Left ventricle myocardium inferior (tissue), 1 donor: ENCODE measurements around the gene SMARCC1. TPM values are rescaled to one million over a fixed set of nuclear protein-coding genes. Genes with fewer than 3 reads are reported as not detected.

Experiments
- DNase-seq: peaks from one replicate; pipeline ENCODE4 v3.0.0-alpha.2; 2020
- H3K27ac ChIP-seq: fragments of 200-600 bp; replicated peaks from 2 replicates; pipeline ENCODE4 v1.8.0; 2021
- H3K27me3 ChIP-seq: fragments of 200-600 bp; 2 replicates; pipeline ENCODE4 v1.8.0; 2021; ENCODE audit warnings: low read depth
- H3K36me3 ChIP-seq: fragments of 200-600 bp; 2 replicates; pipeline ENCODE4 v1.8.0; 2021
- H3K4me1 ChIP-seq: fragments of 200-600 bp; 2 replicates; pipeline ENCODE4 v1.8.0; 2021
- H3K4me3 ChIP-seq: fragments of 200-600 bp; 2 replicates; pipeline ENCODE4 v1.8.0; 2021; ENCODE audit warnings: mild to moderate bottlenecking, moderate library complexity
- H3K9me3 ChIP-seq: fragments of 200-600 bp; replicated peaks from 2 replicates; pipeline ENCODE4 v1.8.0; 2021
- intact Hi-C: fragments of 100-400 bp; cut with micrococcal nuclease; formaldehyde crosslinking; loops from one replicate; pipeline ENCODE4 v1.11.0; 2022
- total RNA-seq: library from RNA; stranded (reverse); fragmentation: NEBNext Ultra II Directional; extraction: Animal tissue kit (Norgen Biotek cat#: 25700); gene quantifications from one replicate; pipeline ENCODE4 v1.2.1, GENCODE V29; 2021
- TF ChIP-seq, protein P1 (sequence below): fragments of 200-600 bp; IDR thresholded peaks from 2 replicates; pipeline ENCODE4 v1.8.0; 2021; ENCODE audit warnings: antibody characterized with exemption, mild to moderate bottlenecking, borderline replicate concordance
- donor health status: DM: no; HTN: yes; CAD: no; lungs with severe emphysema.

SMARCC1 gene
- total RNA-seq, 1 donor from 2014 or later: 22.9 TPM

DNA sequence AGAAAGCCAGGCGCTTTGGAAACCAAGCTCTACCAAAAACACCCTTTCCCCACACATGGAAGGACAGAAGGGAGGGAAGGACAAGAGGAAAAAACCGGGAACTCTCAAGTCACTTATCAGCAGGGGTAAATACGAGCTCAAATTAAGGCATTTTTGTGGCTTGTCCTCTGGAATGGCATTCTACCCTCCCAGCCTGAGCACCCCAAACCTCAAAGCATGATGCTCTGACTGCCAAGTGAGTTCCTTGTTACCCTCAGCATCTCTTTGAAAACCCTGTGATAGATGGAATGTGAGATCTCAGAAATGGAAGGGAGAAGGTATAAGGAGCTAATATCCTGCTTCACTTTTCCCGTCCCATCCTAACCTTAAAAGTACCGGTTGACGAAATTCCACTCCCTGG is 194.9 kb downstream of the SMARCC1 start:
- H3K36me3 ChIP-seq: peaks cover 56% of the 10 kb centered on the region
- intact Hi-C loops: no loop called here
- no peak overlapping the region for H3K4me3 ChIP-seq
- no peaks in the 10 kb centered on the region for H3K9me3 ChIP-seq
- H3K27me3 ChIP-seq: no peaks in the 10 kb centered on the region
- TF ChIP-seq, protein P1, sequence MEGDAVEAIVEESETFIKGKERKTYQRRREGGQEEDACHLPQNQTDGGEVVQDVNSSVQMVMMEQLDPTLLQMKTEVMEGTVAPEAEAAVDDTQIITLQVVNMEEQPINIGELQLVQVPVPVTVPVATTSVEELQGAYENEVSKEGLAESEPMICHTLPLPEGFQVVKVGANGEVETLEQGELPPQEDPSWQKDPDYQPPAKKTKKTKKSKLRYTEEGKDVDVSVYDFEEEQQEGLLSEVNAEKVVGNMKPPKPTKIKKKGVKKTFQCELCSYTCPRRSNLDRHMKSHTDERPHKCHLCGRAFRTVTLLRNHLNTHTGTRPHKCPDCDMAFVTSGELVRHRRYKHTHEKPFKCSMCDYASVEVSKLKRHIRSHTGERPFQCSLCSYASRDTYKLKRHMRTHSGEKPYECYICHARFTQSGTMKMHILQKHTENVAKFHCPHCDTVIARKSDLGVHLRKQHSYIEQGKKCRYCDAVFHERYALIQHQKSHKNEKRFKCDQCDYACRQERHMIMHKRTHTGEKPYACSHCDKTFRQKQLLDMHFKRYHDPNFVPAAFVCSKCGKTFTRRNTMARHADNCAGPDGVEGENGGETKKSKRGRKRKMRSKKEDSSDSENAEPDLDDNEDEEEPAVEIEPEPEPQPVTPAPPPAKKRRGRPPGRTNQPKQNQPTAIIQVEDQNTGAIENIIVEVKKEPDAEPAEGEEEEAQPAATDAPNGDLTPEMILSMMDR: no peak
- H3K27ac ChIP-seq: no peak overlapping the region
- no peak for DNase-seq
- H3K4me1 ChIP-seq: peaks cover 13% of the 10 kb centered on the region

DNA sequence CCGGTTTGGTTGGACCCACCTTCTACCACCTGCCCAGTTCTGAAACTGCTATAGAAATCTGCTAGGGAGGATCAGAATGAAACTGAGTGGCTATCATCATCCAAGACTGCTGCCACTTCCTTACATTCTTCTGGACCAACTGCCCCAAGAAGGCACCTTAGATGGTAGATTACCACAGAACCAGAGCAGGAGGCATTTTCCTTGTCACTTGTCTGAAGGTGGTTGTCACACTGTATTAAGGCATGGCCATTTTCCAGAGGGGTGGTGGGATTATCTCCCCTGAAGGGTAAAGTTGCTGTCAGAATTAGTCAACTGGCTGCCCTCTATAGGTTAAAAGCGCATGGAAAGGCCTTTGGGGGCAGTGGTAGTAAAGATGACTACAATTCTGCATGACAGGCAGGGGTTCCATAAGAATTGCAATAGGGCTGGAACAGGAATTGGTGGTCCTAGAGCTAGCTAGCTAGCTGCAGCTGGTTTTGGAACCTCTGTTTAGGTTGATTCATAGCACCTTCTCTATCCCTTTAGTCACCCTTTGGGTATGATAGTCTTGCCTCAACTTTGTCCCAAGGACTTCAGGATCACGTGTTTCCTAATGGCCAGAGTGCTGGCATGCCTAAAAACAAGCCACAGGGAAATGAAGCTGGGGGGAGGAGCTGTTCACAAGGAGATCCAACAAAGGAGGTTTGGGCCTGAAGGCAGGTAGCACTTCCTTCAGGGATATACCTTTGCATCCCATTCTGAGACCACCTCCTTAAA is 198.2 kb downstream of the SMARCC1 start:
- Histone ChIP-seq H3K4me3 (no peak overlapping the region), H3K4me1 (peaks cover 6% of the 10 kb centered on the region), H3K36me3 (peaks cover 37% of the 10 kb centered on the region), H3K27ac (no peak overlapping the region), H3K9me3 (no peaks in the 10 kb centered on the region), H3K27me3 (peaks cover 10% of the 10 kb centered on the region)
- TF ChIP-seq, protein P1: no peak
- no peak for DNase-seq
- intact Hi-C loops: no loop called here

DNA sequence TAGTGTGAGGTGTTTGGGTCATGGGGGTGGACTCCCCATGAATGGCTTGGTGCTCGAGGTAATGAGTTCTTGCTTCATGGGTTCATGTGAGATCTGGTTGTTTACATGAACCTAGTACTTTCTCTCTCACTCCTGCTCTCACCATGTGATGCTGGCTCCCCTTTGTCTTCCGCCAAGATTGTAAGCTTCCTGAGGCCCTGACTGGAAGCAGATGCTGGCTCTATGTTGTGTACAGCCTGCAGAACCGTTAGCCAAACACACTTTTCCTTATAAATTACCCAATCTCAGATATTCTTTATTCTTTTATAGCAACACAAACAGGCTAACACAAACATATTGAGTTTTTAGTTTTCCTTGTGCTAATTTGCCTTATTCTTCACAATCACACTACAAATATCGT is 199.9 kb downstream of the SMARCC1 start:
- peaks cover 15% of the 10 kb centered on the region for H3K4me1 ChIP-seq
- no peak overlapping the region for H3K27ac ChIP-seq
- H3K4me3 ChIP-seq: no peak overlapping the region
- no peak for DNase-seq
- intact Hi-C loops: no loop called here
- TF ChIP-seq, protein P1: no peak
- H3K36me3 ChIP-seq: peaks cover 20% of the 10 kb centered on the region
- peaks cover 20% of the 10 kb centered on the region for H3K27me3 ChIP-seq
- no peaks in the 10 kb centered on the region for H3K9me3 ChIP-seq

DNA sequence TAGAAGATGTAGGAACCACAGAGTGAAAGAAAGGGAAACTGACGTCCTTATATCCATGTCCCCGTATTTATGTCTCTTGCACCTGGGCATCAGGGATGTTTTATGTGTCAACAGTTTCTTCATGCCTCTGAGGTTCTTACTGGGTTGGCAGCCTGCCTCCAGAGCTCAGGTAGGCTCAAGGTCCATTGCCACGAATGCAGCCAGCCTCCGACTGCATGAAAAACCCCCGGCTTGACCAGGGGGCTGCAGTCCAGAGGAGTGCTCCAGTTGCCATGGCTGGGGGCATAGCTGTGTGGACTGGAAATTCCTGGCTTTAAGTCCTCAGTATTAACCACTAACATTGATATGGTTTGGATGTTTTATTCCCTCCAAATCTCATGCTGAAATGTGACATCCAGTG is 200.3 kb downstream of the SMARCC1 start:
- Histone ChIP-seq H3K27me3 (peaks cover 24% of the 10 kb centered on the region), H3K36me3 (peaks cover 16% of the 10 kb centered on the region), H3K4me1 (peaks cover 15% of the 10 kb centered on the region), H3K27ac (no peak overlapping the region), H3K4me3 (no peak overlapping the region), H3K9me3 (no peaks in the 10 kb centered on the region)
- DNase-seq: no peak
- TF ChIP-seq, protein P1: no peak
- intact Hi-C loops: no loop called here

DNA sequence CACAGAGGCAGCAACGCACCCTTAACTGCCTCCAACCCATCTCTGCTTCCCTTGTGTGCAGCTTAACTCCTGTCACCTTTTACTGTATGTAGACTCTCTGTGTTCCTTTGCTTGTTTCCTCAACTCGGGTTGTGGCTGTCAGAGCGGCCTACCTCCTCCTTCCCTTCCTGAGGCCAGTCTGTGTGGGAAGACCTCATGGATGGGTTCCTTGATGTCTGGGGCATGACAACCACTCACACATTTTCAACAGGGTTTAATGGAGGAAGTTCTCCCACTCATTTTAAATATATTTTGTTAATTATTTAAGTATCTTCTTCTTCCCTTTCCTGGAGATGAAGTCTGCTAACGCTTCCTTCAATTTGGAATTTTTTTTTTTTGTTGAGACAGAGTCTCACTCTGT is 201.2 kb downstream of the SMARCC1 start:
- TF ChIP-seq, protein P1: no peak
- Histone ChIP-seq H3K36me3 (peaks cover 7% of the 10 kb centered on the region), H3K4me3 (no peak overlapping the region), H3K9me3 (no peaks in the 10 kb centered on the region), H3K4me1 (peaks cover 15% of the 10 kb centered on the region), H3K27me3 (peaks cover 29% of the 10 kb centered on the region), H3K27ac (no peak overlapping the region)
- intact Hi-C loops: no loop called here
- DNase-seq: no peak
